Breast epithelium (tissue), 4 donors: ENCODE measurements around the gene KRT7. TPM values are rescaled to one million over a fixed set of nuclear protein-coding genes. Genes with fewer than 3 reads are reported as not detected.

Source experiments
- DNase-seq, 2 donors: peaks; one replicate each; pipeline ENCODE4 v3.0.0-alpha.2; 2019; ENCODE audit warnings: low spot score in 2 of 2
- H3K27ac ChIP-seq, 2 donors: fragments of 200-600 bp; sonication (generic) in 1 of 2; one replicate each; pipeline ENCODE4 v1.5.1; 2016 to 2019; ENCODE audit warnings: mild to moderate bottlenecking in 1 of 2
- H3K27me3 ChIP-seq, 2 donors: fragments of 200-600 bp; sonication (generic) in 1 of 2; one replicate each; pipeline versions ENCODE4 v1.5.1 to v1.6.0; 2017 to 2019; ENCODE audit warnings: control low read depth in 1 of 2, mild to moderate bottlenecking in 1 of 2
- H3K36me3 ChIP-seq: fragments of 200-600 bp; one replicate; pipeline ENCODE4 v1.5.1; 2019
- H3K4me1 ChIP-seq, 2 donors: fragments of 200-600 bp; sonication (generic); one replicate each; pipeline ENCODE4 v1.5.1; 2016 to 2019; ENCODE audit warnings: control low read depth in 1 of 2
- H3K4me3 ChIP-seq, 3 donors: fragments of 200-600 bp; sonication (generic); 1 replicate in 2 of 3; 2 replicates in 1 of 3; pipeline ENCODE4 v1.5.1; 2016 to 2019; ENCODE audit warnings: mild to moderate bottlenecking in 3 of 3, moderate library complexity in 2 of 3
- H3K9me3 ChIP-seq, 2 donors: fragments of 200-600 bp; sonication (generic) in 1 of 2; one replicate each; pipeline ENCODE4 v1.5.1; 2016 to 2019; ENCODE audit warnings: control low read depth in 1 of 2
- CTCF ChIP-seq, 3 donors: fragments of 450-650 bp; IDR thresholded peaks; one replicate each; pipeline ENCODE4 v1.5.1; 2016 to 2017; ENCODE audit warnings: antibody characterized with exemption in 3 of 3, mild to moderate bottlenecking in 3 of 3, moderate library complexity in 3 of 3
- POLR2A ChIP-seq: fragments of 450-650 bp; IDR thresholded peaks from one replicate; pipeline ENCODE4 v1.6.1; 2016; ENCODE audit warnings: antibody characterized with exemption, mild to moderate bottlenecking, moderate library complexity
- POLR2AphosphoS5 ChIP-seq, 3 donors: sonication (generic); formaldehyde crosslinking; IDR thresholded peaks; one replicate each; pipeline ENCODE4 v1.6.1; 2017; ENCODE audit warnings: antibody characterized with exemption in 3 of 3
- intact Hi-C: fragments of 100-400 bp; cut with DNase I; formaldehyde crosslinking; loops from one replicate; pipeline ENCODE4 v1.15.1; 2023; ENCODE audit warnings: low total_unique reads
- total RNA-seq, 3 donors: library from RNA; depleted of rRNA; stranded (reverse); fragments of >200 nt; gene quantifications; one replicate each; pipeline ENCODE4 v1.1.0, GENCODE V29; 2016

Gene KRT7
- total RNA-seq, 3 donors from 2014 or later = 4.2 to 1,051 (median 358) TPM

- H3K36me3 ChIP-seq = no peaks in the 10 kb centered on the region
- H3K4me1 ChIP-seq = peaks cover 23 to 59% of the 10 kb centered on the region in 2 donors
- no peaks in the 10 kb centered on the region for H3K27me3 ChIP-seq
- TF ChIP-seq POLR2A = no peak
- TF ChIP-seq POLR2AphosphoS5 (IDR thresholded peaks at IDR 0.05) = no peak
- TF ChIP-seq CTCF (IDR thresholded peaks at IDR 0.05) = no peak
- no peak for DNase-seq
- H3K9me3 ChIP-seq = no peaks in the 10 kb centered on the region
- intact Hi-C loops = no loop called here
- H3K27ac ChIP-seq = peak overlapping the region; percentile 97 to 98
- H3K4me3 ChIP-seq = no peak overlapping the region
These were observed 13.0 kb downstream of the KRT7 start for GRCh38 chr12:52245962-52246569.

DNA sequence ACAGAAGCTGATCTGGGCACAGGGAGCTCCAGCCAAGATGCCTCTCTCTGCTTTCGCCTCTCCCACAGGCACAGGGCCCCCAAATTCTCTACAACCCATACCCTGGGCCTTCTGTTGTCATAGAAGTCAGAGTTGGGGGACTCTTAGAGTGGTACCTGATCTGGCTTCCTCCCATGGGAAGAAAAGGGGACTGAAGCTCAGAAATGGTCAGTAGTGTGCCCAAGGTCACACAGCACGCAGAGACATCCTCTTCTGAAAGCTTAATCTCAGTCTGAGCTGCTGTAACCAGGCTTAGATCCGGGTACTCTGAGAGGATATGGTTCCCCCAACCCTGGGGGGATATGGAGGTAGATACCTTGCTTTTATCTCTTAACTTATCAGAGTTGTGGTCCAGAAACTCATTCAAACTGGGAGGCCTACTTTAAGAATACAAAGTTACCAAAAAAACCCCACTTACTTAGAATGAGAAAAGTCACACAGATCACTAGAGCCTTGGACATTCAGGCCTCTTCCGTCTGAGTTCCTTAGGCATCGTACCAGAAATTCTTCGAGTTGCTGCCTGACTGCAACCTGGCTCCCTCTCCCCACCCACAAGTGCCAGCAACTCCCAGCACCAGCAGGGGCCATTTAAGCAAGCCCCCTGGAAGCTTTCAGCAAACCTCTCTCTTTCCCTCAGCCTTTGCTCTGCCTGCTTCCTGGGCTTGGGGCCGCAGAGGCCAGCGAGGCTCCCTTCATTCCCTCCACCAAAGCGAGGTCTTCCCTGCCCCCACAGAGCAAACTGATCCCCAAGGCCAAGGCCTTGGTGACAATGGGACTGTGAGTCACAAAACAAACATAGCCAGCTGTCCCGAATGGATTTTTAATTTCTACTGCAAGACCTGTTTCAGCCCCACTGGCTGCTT lies 13.9 kb downstream of the KRT7 start:
- H3K9me3 ChIP-seq = no peaks in the 10 kb centered on the region
- no peaks in the 10 kb centered on the region for H3K36me3 ChIP-seq
- intact Hi-C loops = no loop called here
- peak overlapping the region; percentile 97 to 98 for H3K27ac ChIP-seq
- no peak overlapping the region for H3K4me3 ChIP-seq
- H3K27me3 ChIP-seq = no peaks in the 10 kb centered on the region
- peak in 1 of 2 donors; percentile 67 for DNase-seq
- TF ChIP-seq POLR2A (no peak), CTCF (IDR thresholded peaks at IDR 0.05) (no peak), POLR2AphosphoS5 (IDR thresholded peaks at IDR 0.05) (peak; percentile 30 to 42 (median 35))
- H3K4me1 ChIP-seq = peaks cover 23 to 59% of the 10 kb centered on the region in 2 donors

DNA sequence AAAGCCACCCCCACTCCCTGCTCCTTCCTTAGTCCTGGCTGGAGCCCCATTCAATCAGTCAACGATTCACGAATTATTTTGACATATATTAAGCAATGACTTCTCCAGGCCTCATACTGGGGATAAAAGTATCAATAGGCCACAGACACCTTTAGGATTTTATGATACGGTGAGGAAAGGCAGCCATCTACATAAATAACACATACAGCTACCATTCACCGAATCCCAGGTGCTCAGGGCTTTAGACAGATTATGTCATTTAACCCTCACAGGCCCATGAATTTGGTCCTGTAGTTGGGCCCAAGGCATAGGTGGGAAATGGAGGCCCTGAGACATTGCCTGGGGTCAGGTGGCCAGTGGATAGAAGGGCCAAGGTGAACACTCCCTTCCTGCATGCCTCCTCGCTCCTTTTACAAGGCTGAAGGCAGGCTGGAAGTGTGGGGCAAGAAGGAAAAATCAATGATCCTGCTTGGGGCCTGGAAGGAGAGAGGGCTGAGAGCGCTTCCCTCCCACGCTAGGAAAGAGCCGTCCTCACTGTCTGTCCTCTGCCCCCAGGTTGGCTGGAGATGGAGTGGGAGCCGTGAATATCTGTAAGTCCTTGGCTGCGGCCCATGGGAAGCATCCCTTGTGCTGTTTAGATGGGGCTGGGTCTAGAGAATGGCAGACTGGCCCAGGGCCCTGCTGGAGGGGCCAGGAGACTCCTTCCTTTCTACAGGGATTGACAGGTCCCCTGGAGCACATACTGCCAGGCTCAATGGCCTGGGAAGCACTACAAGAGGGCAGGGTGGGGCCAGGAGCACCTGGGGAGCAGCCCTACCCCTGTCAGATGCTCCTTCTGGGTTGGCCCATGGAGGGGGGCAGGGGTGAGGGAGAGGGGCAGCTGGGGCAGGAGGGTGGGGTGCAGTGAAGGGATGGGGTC lies 14.8 kb downstream of the KRT7 start:
- Histone ChIP-seq H3K27ac (peak overlapping the region; percentile 97 to 98), H3K27me3 (no peaks in the 10 kb centered on the region), H3K4me1 (peaks cover 14 to 50% of the 10 kb centered on the region in 2 donors), H3K36me3 (no peaks in the 10 kb centered on the region), H3K9me3 (no peaks in the 10 kb centered on the region), H3K4me3 (no peak overlapping the region)
- peak in 1 of 2 donors; percentile 48 for DNase-seq
- intact Hi-C loops = no loop called here
- TF ChIP-seq POLR2AphosphoS5 (IDR thresholded peaks at IDR 0.05) (peak in 2 of 3 donors; percentile 6 to 64), POLR2A (no peak)

- Histone ChIP-seq H3K27me3 (no peaks in the 10 kb centered on the region), H3K36me3 (no peaks in the 10 kb centered on the region), H3K4me1 (peaks cover 11 to 45% of the 10 kb centered on the region in 2 donors), H3K27ac (peak overlapping the region; percentile 97 to 98), H3K9me3 (no peaks in the 10 kb centered on the region), H3K4me3 (no peak overlapping the region)
- TF ChIP-seq POLR2A = no peak
- TF ChIP-seq CTCF (IDR thresholded peaks at IDR 0.05) = no peak
- TF ChIP-seq POLR2AphosphoS5 (IDR thresholded peaks at IDR 0.05) = peak; percentile 47 to 84 (median 57)
- peak; percentile 92 to 94 for DNase-seq
- intact Hi-C loops = no loop called here
These were observed 15.8 kb downstream of the KRT7 start for GRCh38 chr12:52248541-52249461.
